Lower lobe of right lung (tissue), 2 donors: ENCODE measurements around the gene RIPK4. TPM values are rescaled to one million over a fixed set of nuclear protein-coding genes. Genes with fewer than 3 reads are reported as not detected.
A peak's percentile ranks its signal among the peaks of the same experiment; 100 is the strongest.

ENCODE experiments used
- ATAC-seq, 2 donors: fragments of 200-7000 bp; cut with Tn5 transposase; one replicate each; pipeline ENCODE4 v1.9.1; 2020 to 2022; ENCODE audit warnings: mild to moderate bottlenecking in 2 of 2, moderate library complexity in 2 of 2
- DNase-seq: peaks from one replicate; pipeline ENCODE4 v3.0.0-alpha.2; 2020
- H3K27ac ChIP-seq: fragments of 200-600 bp; one replicate; pipeline ENCODE4 v1.8.0; 2022
- H3K27me3 ChIP-seq: fragments of 200-600 bp; one replicate; pipeline ENCODE4 v1.8.0; 2022; ENCODE audit warnings: low read depth
- H3K36me3 ChIP-seq: fragments of 200-600 bp; one replicate; pipeline ENCODE4 v1.8.0; 2022; ENCODE audit warnings: mild to moderate bottlenecking
- H3K4me1 ChIP-seq: fragments of 200-600 bp; one replicate; pipeline ENCODE4 v1.8.0; 2022
- H3K4me3 ChIP-seq: fragments of 200-600 bp; one replicate; pipeline ENCODE4 v1.8.0; 2022; ENCODE audit warnings: mild to moderate bottlenecking
- H3K9me3 ChIP-seq: fragments of 200-600 bp; one replicate; pipeline ENCODE4 v1.8.0; 2022
- CTCF ChIP-seq: fragments of 200-600 bp; IDR thresholded peaks from one replicate; pipeline ENCODE4 v1.8.0; 2022; ENCODE audit warnings: antibody characterized with exemption, mild to moderate bottlenecking
- intact Hi-C: fragments of 100-400 bp; cut with DNase I; formaldehyde crosslinking; loops from one replicate; pipeline ENCODE4 v1.11.0; 2022
- total RNA-seq: library from RNA; stranded (reverse); fragmentation: NEBNext Ultra II Directional; extraction: Animal tissue kit (Norgen Biotek cat#: 25700); gene quantifications from one replicate; pipeline ENCODE4 v1.2.1, GENCODE V29; 2021
- donor health status: DM: no; HTN: yes; CAD: no; lungs with severe emphysema.

The RIPK4 gene
- total RNA-seq, 1 donor from 2014 or later, result 8.7 TPM

GRCh38 chr21:41751611-41752011 lies 15.2 kb downstream of the RIPK4 start:
- no peak overlapping the region for H3K27ac ChIP-seq

DNA sequence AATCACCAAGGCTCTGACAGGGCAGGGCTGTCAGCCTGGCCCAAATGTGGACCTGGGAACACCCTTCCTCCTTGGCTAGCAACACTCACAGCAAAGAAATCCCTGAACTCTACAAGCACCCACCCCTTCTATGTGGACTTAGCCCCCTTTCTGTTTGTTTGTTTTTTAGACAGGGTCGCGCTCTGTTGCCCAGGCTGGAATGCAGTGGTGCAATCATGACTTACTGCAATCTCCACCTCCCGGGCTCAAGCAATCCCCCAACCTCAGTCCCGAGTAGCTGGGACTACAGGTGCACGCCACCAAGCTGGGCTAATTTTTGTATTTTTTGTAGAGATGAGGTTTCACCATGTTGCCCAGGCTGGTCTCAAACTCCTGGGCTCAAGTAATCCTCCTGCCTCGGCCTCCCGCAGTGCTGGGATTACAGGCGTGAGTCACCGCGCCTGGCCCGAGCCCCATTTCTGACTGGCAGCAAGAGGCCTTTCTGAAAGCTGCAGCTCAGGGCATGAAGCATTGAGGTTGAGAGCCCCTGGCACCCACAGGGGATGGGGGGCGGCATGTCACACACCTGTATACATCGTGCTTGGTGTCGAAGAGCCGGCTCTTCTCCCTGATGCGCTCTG lies 16.2 kb downstream of the RIPK4 start:
- no peak for DNase-seq
- no peak for ATAC-seq
- Histone ChIP-seq H3K27me3 (no peaks in the 10 kb centered on the region), H3K4me1 (peaks cover 18% of the 10 kb centered on the region), H3K4me3 (no peak overlapping the region), H3K27ac (no peak overlapping the region), H3K36me3 (peaks cover 9% of the 10 kb centered on the region), H3K9me3 (no peaks in the 10 kb centered on the region)
- no peak for TF ChIP-seq CTCF
- intact Hi-C loops, result no loop called here

More at GRCh38 chr21:41751611-41752011, 15.2 kb downstream of the RIPK4 start:
- DNase-seq (peak; percentile 81), ATAC-seq (peak; percentile 76 to 80)
- H3K4me3 ChIP-seq, result no peak overlapping the region
- H3K4me1 ChIP-seq, result peaks cover 18% of the 10 kb centered on the region
- H3K27me3 ChIP-seq, result no peaks in the 10 kb centered on the region
- intact Hi-C loops, result no loop called here
- H3K9me3 ChIP-seq, result no peaks in the 10 kb centered on the region
- TF ChIP-seq CTCF, result no peak
- peaks cover 19% of the 10 kb centered on the region for H3K36me3 ChIP-seq

GRCh38 chr21:41750051-41750450 lies 16.8 kb downstream of the RIPK4 start:
- H3K4me1 ChIP-seq, result peaks cover 18% of the 10 kb centered on the region
- intact Hi-C loops, result no loop called here
- H3K9me3 ChIP-seq, result no peaks in the 10 kb centered on the region
- H3K4me3 ChIP-seq, result no peak overlapping the region
- DNase-seq (no peak), ATAC-seq (no peak)
- peaks cover 11% of the 10 kb centered on the region for H3K36me3 ChIP-seq
- TF ChIP-seq CTCF, result no peak
- no peak overlapping the region for H3K27ac ChIP-seq
- H3K27me3 ChIP-seq, result no peaks in the 10 kb centered on the region

DNA sequence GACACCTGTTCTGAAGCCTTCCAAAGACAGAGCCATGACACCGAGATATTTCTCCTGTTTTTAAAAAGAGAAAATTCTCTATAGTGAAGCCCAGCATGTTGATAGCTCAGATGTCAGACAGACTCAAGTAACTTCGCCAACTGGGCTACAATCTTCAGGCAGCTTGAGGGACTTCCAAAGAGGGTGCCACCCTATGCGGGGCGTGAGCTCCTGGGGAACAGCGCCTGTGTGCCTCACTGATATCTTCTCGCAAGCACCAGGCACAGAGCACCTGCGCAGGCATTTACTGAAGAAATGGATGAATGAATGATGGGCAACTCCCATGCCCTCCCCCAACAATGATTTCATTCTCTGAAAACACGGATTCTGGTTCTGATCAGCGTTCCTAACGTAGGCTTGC lies 17.6 kb downstream of the RIPK4 start:
- intact Hi-C loops, result no loop called here
- TF ChIP-seq CTCF, result no peak
- ATAC-seq (no peak), DNase-seq (no peak)
- H3K36me3 ChIP-seq, result peaks cover 12% of the 10 kb centered on the region
- H3K4me1 ChIP-seq, result peaks cover 18% of the 10 kb centered on the region
- no peak overlapping the region for H3K4me3 ChIP-seq
- H3K9me3 ChIP-seq, result no peaks in the 10 kb centered on the region
- no peak overlapping the region for H3K27ac ChIP-seq
- H3K27me3 ChIP-seq, result no peaks in the 10 kb centered on the region

GRCh38 chr21:41747943-41748738 lies 18.7 kb downstream of the RIPK4 start:
- DNase-seq, result no peak
- Histone ChIP-seq H3K36me3 (peaks cover 21% of the 10 kb centered on the region), H3K4me1 (peaks cover 18% of the 10 kb centered on the region)

More at GRCh38 chr21:41747943-41748738, 18.7 kb downstream of the RIPK4 start:
- intact Hi-C loops, result no loop called here
- no peak for TF ChIP-seq CTCF
- no peak overlapping the region for H3K4me3 ChIP-seq
- peaks cover 3% of the 10 kb centered on the region for H3K27me3 ChIP-seq
- no peak overlapping the region for H3K27ac ChIP-seq
- H3K9me3 ChIP-seq, result no peaks in the 10 kb centered on the region
- ATAC-seq, result no peak
